C4-2B (cell line): Measurements from ENCODE around the gene ARSA.
"Not testable (repeated sequence)": the region's sequence is repeated elsewhere in the genome, so short reads cannot be mapped to it uniquely, and the experiment has no call there.

ENCODE experiments used
- H3K27ac ChIP-seq: fragments of 450-650 bp; 2 replicates; pipeline ENCODE4 v1.5.1; 2017
- CTCF ChIP-seq: fragments of 450-650 bp; conservative IDR thresholded peaks from 2 replicates; pipeline ENCODE4 v1.5.1; 2017; ENCODE audit warnings: mild to moderate bottlenecking
- ZFX ChIP-seq: fragments of 450-650 bp; IDR thresholded peaks from 2 replicates; pipeline ENCODE4 v1.6.1; 2017

ARSA gene

GRCh38 chr22:50665212-50665611 is 37.3 kb upstream of the ARSA start:
- TF ChIP-seq ZFX (no peak), CTCF (no peak)
- no peak overlapping the region for H3K27ac ChIP-seq

DNA sequence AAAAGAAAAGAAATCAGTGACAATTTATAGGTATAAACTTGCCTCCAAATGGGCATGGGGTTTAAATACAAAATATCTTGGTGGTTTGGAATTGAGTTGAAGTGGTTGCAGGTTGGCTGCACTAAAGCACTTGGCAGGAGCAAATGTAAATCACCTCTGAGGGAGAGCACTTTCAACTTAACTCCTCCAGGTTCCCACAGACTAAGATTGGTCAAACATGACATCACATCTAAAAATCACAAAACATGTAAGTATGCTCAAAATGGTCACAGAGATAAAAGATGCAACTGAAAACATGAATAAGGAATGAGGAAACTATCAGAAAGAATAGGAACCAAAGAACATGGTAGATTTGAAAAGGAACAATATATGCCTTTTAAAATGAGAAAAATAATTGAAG is 32.4 kb upstream of the ARSA start:
- H3K27ac ChIP-seq: no peak overlapping the region
- TF ChIP-seq ZFX (no peak), CTCF (no peak)

GRCh38 chr22:50659711-50660110 is 31.8 kb upstream of the ARSA start:
- not testable (repeated sequence) for H3K27ac ChIP-seq

DNA sequence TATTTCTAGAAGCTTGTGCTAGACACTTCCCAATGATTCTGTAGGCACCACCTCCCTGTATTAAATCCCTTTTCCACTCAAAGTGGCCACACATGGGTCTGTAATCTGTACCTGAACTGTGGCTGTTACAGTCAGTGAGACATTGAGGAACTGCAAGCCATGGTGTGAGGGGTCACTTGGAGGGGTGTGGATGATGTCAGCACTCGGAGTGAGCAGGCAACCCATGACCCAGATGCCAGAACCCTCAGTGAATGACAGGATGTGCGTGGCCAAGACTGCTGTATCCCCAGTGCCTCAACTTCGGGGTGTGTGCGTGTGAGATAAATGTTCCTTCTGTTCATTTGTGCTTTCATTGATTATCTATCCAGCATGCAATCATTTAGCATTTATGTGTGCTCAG is 30.0 kb upstream of the ARSA start:
- no peak overlapping the region for H3K27ac ChIP-seq
- TF ChIP-seq ZFX (no peak), CTCF (no peak)

- no peak for TF ChIP-seq CTCF
- TF ChIP-seq ZFX: no peak
- no peak overlapping the region for H3K27ac ChIP-seq
These were observed 28.4 kb upstream of the ARSA start for GRCh38 chr22:50656122-50657070.

- H3K27ac ChIP-seq: not testable (repeated sequence)
These were observed 26.7 kb upstream of the ARSA start for GRCh38 chr22:50654664-50655063.

DNA sequence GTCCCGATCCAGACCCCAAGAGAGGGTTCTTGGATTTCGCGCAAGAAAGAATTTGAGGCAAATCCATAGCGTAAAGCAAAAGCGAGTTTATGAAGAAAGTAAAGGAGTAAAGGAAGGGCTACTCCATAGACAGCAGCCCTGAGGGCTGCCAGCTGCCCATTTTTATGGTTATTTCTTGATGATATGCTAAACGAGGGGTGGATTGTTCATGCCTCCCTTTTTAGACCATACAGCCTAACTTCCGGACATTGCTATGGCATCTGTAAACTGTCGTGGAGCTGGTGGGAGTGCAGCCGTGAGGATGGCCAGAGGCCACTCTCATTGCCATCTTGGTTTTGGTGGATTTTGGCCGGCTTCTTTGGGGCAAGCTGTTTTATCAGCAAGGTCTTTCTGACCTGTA is 25.3 kb upstream of the ARSA start:
- TF ChIP-seq CTCF (no peak), ZFX (no peak)
- H3K27ac ChIP-seq: no peak overlapping the region

- not testable (repeated sequence) for H3K27ac ChIP-seq
These were observed 15.8 kb upstream of the ARSA start for GRCh38 chr22:50643821-50644101.

DNA sequence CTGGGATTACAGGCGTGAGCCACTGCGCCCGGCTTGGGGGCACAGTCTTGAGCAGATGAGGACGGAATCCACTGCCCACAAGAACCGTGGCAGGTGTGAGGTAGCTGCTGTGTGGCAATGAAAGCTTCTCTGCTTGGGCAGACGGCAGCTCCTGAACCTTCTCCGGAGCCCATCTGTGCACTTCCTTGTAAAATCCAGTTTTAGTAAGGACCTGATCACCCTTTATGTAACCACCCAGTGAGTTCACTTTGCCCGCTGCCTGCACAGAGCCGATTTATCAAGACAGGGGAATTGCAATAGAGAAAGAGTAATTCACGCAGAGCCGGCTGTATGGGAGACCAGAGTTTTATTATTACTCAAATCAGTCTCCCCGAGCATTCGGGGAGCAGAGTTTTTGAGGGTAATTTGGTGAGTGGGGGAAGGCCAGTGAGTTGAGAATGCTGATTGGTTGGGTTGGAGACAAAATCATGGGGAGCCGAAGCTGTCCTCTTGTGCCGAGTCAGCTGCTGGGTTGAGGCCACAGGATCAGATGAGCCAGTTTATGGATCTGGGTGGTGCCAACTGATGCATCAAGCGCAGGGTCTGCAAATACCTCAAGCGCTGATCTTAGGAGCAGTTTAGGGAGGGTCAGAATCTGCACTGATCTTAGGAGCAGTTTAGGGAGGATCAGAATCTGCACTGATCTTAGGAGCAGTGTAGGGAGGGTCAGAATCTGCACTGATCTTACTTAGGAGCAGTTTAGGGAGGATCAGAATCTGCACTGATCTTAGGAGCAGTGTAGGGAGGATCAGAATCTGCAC is 15.3 kb upstream of the ARSA start:
- H3K27ac ChIP-seq: not testable (repeated sequence)
